Smooth muscle cell (in vitro differentiated cells): ENCODE measurements around the gene AGAP3. TPM values are rescaled to one million over a fixed set of nuclear protein-coding genes. Genes with fewer than 3 reads are reported as not detected.

ENCODE experiments used
- DNase-seq: peaks from one replicate; lab custom pipeline; 2025; ENCODE audit not compliant: unreplicated experiment; lab: John Stamatoyannopoulos, UW
- H2AFZ ChIP-seq: fragments of 200-600 bp; sonication (generic); 2 replicates; pipeline ENCODE4 v1.6.0; 2016; ENCODE audit warnings: antibody characterized with exemption, low read depth, mild to moderate bottlenecking
- H3F3A ChIP-seq: fragments of 200-600 bp; sonication (generic); 2 replicates; pipeline ENCODE4 v1.6.0; 2017; ENCODE audit warnings: antibody characterized with exemption, low read depth
- H3K27ac ChIP-seq: fragments of 200-600 bp; sonication (generic); 2 replicates; pipeline ENCODE4 v1.5.1; 2016; ENCODE audit warnings: low read depth, mild to moderate bottlenecking
- H3K27me3 ChIP-seq: fragments of 200-600 bp; sonication (generic); 2 replicates; pipeline ENCODE4 v1.6.1; 2016; ENCODE audit warnings: low read depth, mild to moderate bottlenecking
- H3K36me3 ChIP-seq: fragments of 200-600 bp; sonication (generic); 2 replicates; pipeline ENCODE4 v1.5.1; 2016; ENCODE audit warnings: low read depth
- H3K4me1 ChIP-seq: fragments of 200-600 bp; sonication (generic); 2 replicates; pipeline ENCODE4 v1.5.1; 2016; ENCODE audit warnings: low read depth
- H3K4me2 ChIP-seq: fragments of 200-600 bp; sonication (generic); 2 replicates; pipeline ENCODE4 v1.6.0; 2016; ENCODE audit warnings: mild to moderate bottlenecking
- H3K4me3 ChIP-seq: fragments of 200-600 bp; sonication (generic); 2 replicates; pipeline ENCODE4 v1.5.1; 2016; ENCODE audit warnings: mild to moderate bottlenecking
- H3K79me2 ChIP-seq: fragments of 200-600 bp; sonication (generic); 2 replicates; pipeline ENCODE4 v1.6.0; 2016; ENCODE audit warnings: low read depth, mild to moderate bottlenecking
- H3K9ac ChIP-seq: fragments of 200-600 bp; sonication (generic); 2 replicates; pipeline ENCODE4 v1.6.0; 2016; ENCODE audit warnings: low read depth
- H3K9me3 ChIP-seq: fragments of 200-600 bp; sonication (generic); replicated peaks from 2 replicates; pipeline ENCODE4 v1.5.1; 2016; ENCODE audit warnings: low read depth
- H4K20me1 ChIP-seq: fragments of 200-600 bp; sonication (generic); 2 replicates; pipeline ENCODE4 v1.6.0; 2016; ENCODE audit warnings: low read depth
- CTCF ChIP-seq: fragments of 200-600 bp; sonication (generic); IDR thresholded peaks from 2 replicates; pipeline ENCODE4 v1.5.1; 2017; ENCODE audit warnings: borderline replicate concordance, mild to moderate bottlenecking, antibody characterized with exemption; ENCODE audit not compliant: insufficient read depth, poor library complexity, severe bottlenecking
- WGBS: methylation state at CpG from one replicate; pipeline ENCODE4 v1.1.7; 2016; ENCODE audit warnings: low lambda C conversion rate; 5-methylcytosine and 5-hydroxymethylcytosine counted together
- polyA plus RNA-seq: library from polyadenylated mRNA; unstranded; fragments of >200 nt; fragmentation: Nextera tagmentation; extraction: Ambion mirVana; gene quantifications from 2 replicates; pipeline ENCODE4 v1.2.1, GENCODE V29; 2016
- total RNA-seq: library from RNA; depleted of rRNA; stranded (reverse); fragments of >200 nt; gene quantifications from 2 replicates; pipeline ENCODE4 v1.2.3, GENCODE V29; 2014

Gene AGAP3
- total and polyA plus RNA-seq, 2 experiments from 2014 or later, result 29.8 to 51.4 TPM

GRCh38 chr7:151129117-151129959 is 43.1 kb downstream of the AGAP3 start:
- H2AFZ ChIP-seq, result no peak overlapping the region
- WGBS, result 94% methylated on average over 20 of the region's 28 CpGs
- peaks cover 3% of the 10 kb centered on the region for H3F3A ChIP-seq
- H3K79me2 ChIP-seq, result no peaks in the 10 kb centered on the region
- no peak overlapping the region for H3K4me2 ChIP-seq
- no peak overlapping the region for H3K4me3 ChIP-seq
- H3K27me3 ChIP-seq, result no peaks in the 10 kb centered on the region
- no peaks in the 10 kb centered on the region for H3K4me1 ChIP-seq
- H3K36me3 ChIP-seq, result no peaks in the 10 kb centered on the region
- TF ChIP-seq CTCF, result no peak
- H4K20me1 ChIP-seq, result peaks cover 87% of the 10 kb centered on the region
- H3K9me3 ChIP-seq, result no peaks in the 10 kb centered on the region
- no peak overlapping the region for H3K9ac ChIP-seq
- DNase-seq, result no peak
- H3K27ac ChIP-seq, result no peak overlapping the region

- no peaks in the 10 kb centered on the region for H3K4me1 ChIP-seq
- peaks cover under 1% of the 10 kb centered on the region for H3F3A ChIP-seq
- peaks cover 80% of the 10 kb centered on the region for H4K20me1 ChIP-seq
- H3K27ac ChIP-seq, result no peak overlapping the region
- no peaks in the 10 kb centered on the region for H3K36me3 ChIP-seq
- no peak for TF ChIP-seq CTCF
- no peak overlapping the region for H3K9ac ChIP-seq
- DNase-seq, result no peak
- H3K79me2 ChIP-seq, result no peaks in the 10 kb centered on the region
- no peak overlapping the region for H3K4me3 ChIP-seq
- H3K9me3 ChIP-seq, result no peaks in the 10 kb centered on the region
- H3K27me3 ChIP-seq, result no peaks in the 10 kb centered on the region
- no peak overlapping the region for H2AFZ ChIP-seq
- no peak overlapping the region for H3K4me2 ChIP-seq
- 97% methylated on average over 9 of the region's 9 CpGs for WGBS
Observed at GRCh38 chr7:151129960-151130591, 43.8 kb downstream of the AGAP3 start.

GRCh38 chr7:151130741-151131157 is 44.5 kb downstream of the AGAP3 start:
- no peak for DNase-seq
- no peak for TF ChIP-seq CTCF
- H3F3A ChIP-seq, result no peaks in the 10 kb centered on the region
- H3K27ac ChIP-seq, result no peak overlapping the region
- H4K20me1 ChIP-seq, result peaks cover 73% of the 10 kb centered on the region
- H3K27me3 ChIP-seq, result no peaks in the 10 kb centered on the region
- no peaks in the 10 kb centered on the region for H3K4me1 ChIP-seq
- no peak overlapping the region for H3K4me2 ChIP-seq
- no peak overlapping the region for H3K4me3 ChIP-seq
- WGBS, result 95% methylated on average over 13 of the region's 17 CpGs
- H3K79me2 ChIP-seq, result no peaks in the 10 kb centered on the region
- H3K36me3 ChIP-seq, result no peaks in the 10 kb centered on the region
- H2AFZ ChIP-seq, result no peak overlapping the region
- H3K9ac ChIP-seq, result no peak overlapping the region
- no peaks in the 10 kb centered on the region for H3K9me3 ChIP-seq
